GM21737 (cell line): Measurements from ENCODE around the gene SENP6.
"Not testable (repeated sequence)": the region's sequence is repeated elsewhere in the genome, so short reads cannot be mapped to it uniquely, and the experiment has no call there.

Source experiments
- ATAC-seq: cut with Tn5 transposase; IDR thresholded peaks from one replicate; pipeline ENCODE4 v1.9.1; 2021; ENCODE audit warnings: mild to moderate bottlenecking, moderate library complexity; ENCODE audit not compliant: unreplicated experiment

SENP6 gene

DNA sequence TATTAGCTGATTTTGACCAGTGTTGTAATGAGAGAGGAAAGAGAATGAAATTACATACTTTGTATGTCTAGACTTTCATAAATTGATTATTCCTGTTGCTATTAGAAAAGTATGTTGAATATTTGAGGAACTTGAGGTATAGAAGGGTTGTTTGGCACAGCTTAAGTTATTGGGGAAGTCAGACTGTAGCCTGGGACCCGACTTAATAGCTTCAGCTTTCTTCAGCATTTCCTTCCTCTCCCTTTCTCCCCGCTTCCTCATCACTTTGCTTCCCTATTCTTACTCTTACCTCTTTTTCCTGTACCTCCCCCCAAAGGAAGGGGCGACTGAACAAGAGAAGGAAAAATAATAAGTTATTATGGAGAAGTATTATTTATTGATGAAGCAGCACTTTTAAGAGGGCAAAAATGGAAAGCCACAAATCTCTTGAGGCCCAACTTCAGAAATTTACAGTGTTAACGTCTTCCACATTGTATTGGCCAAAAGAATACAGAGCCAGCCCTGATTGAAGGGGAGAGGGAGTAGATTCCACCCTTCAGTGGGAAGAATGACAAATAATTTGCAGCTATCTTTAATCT lies 7.4 kb downstream of the SENP6 start:
- no peak for ATAC-seq

DNA sequence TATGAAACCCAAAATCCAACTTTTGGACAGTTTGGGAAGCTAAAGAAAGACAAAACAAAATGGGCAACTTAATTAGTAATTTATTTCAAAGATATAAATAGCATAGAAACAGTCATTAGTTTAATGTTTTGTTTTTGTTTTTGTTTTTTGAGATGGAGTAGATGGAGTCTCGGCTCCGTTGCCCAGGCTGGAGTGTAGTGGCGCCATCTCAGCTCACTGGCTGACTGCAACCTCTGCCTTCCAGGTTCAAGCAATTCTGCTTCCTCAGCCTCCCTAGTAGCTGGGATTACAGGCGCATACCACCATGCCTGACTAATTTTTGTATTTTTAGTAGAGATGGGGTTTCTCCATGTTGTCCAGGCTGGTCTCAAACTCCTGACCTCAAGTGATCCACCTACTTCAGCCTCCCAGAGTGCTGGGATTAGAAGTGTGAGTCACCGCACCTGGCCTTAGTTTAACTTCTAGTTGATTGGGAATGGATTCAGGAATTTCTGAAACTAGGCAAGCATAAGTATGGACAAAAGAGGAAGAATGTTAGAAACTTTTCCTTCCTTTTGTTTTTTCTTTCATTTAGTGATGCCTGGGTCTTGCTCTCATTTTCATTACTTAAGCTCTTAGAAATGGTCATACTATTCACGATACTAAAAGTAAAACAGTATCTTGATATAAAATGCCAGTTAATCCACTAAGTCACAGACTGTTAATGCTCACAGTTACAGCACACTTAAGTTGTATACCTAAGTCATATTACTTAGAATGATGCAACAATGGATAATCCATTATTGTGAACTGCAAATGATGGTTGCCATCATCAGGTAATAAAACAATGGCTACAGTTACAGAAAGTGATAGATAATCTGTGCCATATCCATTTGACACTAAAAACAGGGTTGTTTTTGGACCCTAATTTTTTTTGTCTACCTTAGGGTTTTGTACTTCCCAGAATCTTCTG lies 8.2 kb downstream of the SENP6 start:
- no peak for ATAC-seq

GRCh38 chr6:75611011-75611701 lies 9.5 kb downstream of the SENP6 start:
- ATAC-seq: no peak

DNA sequence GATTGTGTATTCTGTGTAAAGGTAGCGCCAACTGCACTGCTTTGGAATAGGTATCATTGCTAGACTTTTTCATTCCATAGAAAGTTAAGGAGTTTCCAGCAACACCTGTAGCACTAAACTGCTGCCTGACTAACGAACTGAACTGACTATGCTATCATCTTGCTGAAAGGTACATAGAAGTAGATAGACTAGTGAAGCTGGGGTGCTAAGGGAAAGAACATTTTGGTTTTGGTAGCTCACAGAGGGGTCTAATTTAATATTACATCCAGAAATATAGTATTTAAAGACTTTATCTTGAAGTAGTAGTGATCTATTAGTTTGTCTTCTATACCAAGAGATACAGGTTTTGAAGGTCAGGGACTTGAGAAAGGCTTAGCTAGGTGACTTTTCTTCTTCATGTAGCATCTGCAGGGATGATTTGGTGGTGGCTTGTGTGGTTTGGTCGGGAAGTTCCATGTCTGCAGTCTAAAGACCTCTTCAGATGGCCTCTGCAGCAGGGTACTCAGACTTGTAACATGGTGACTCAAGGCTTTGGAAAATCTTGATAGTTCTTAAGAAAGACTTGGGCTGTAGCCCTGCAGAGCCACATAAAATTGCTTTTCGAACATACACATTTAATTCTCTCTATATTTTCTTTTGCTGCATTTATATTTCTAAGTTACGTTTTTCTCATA lies 10.2 kb downstream of the SENP6 start:
- no peak for ATAC-seq

DNA sequence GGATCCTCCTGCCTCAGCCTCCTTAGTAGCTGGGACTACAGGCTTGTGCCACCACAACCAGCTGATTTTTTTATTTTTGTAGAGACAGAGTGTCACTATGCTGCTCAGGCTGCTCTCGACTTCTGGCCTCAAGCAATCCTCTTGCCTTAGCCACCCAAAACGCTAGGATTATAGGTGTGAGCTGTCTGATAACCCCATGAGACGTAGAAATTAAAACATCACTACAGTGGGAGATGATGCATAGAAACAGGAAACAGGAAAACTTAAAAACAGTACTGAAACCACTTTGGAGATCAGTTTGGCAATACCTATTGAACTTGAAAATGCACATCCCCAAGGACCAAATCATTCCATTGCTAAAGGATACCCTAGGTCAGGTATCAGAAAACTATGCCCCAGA lies 10.8 kb downstream of the SENP6 start:
- ATAC-seq: no peak

- no peak for ATAC-seq
Observed at GRCh38 chr6:75613056-75613501, 11.4 kb downstream of the SENP6 start.

GRCh38 chr6:75618437-75618836 lies 16.8 kb downstream of the SENP6 start:
- ATAC-seq: no peak

GRCh38 chr6:75619230-75619899 lies 17.7 kb downstream of the SENP6 start:
- ATAC-seq: no peak

GRCh38 chr6:75620381-75621304 lies 19.0 kb downstream of the SENP6 start:
- ATAC-seq: no peak

DNA sequence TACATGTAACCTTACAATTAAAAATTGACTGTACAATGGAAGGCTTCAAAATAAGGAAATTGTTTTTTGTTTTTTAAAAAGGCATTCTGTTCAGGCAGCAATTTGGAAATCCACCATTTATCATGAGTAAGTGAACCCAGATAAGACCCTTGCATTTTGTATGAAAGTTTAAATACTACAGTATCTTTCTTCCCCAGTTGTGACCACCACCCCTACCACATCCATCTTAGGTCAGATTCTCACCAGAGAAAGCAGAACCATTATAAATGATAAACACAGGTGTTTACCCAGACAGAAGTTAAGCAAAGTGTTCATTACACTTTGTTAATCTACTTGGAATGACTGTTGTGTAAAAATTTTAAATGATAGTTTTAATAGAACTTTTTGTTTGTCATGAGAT lies 20.2 kb downstream of the SENP6 start:
- ATAC-seq: no peak

DNA sequence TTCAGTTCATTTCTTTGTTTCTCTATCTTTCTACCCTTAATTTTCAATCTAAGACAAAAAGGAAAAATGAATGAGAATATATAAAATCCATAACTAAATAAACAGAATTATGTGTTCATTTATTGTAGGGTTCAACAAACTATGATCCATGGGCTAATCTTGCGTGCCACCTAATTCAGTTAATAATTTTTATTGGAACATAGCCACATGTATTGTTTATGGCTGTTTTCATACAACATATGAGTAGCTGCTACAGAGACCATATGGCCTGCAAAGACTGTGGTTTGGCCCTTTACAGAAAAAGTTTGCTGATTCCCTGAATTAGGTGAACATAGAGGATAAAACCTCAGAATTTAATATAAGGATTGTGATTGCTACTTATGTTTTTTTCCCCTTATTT lies 21.8 kb downstream of the SENP6 start:
- no peak for ATAC-seq

GRCh38 chr6:75624335-75624734 lies 22.7 kb downstream of the SENP6 start:
- ATAC-seq: no peak

DNA sequence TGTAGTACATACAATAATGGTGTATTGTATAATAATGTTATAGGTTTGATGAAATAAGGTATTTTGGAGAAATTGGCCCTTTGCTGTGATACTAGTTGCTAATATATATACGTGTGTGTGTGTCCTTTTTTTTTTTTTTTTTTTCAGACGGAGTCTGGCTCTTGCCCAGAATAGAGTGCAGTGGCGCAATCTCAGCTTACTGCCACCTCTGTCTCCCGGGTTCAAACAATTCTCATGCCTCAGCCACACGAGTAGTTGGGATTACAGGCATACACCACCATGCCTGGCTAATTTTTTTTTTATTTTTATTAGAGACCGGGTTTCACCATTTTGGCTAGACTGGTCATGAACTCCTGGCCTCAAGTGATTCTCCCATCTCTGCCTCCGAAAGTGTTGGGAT lies 23.3 kb downstream of the SENP6 start:
- ATAC-seq: no peak

DNA sequence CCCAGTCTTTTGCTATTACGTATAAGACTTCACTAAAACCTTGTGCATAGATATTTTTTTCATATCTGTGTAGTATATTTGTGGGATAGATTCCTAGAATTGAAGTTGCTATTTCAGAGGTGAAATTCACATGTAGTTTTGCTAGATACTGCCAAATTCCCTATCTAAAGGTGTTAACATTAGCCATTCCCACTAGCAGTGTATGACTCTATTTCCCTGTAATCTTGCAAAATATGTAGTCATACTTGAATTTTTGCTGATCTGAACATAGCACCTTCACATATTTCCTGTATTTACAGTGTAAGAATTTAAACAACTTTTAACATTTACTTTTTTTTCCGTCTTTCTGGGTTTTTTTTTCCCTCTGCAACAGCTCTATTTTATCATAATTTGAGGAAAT lies 24.9 kb downstream of the SENP6 start:
- ATAC-seq: no peak

- not testable (repeated sequence) for ATAC-seq
Observed at GRCh38 chr6:75627708-75628107, 26.0 kb downstream of the SENP6 start.

DNA sequence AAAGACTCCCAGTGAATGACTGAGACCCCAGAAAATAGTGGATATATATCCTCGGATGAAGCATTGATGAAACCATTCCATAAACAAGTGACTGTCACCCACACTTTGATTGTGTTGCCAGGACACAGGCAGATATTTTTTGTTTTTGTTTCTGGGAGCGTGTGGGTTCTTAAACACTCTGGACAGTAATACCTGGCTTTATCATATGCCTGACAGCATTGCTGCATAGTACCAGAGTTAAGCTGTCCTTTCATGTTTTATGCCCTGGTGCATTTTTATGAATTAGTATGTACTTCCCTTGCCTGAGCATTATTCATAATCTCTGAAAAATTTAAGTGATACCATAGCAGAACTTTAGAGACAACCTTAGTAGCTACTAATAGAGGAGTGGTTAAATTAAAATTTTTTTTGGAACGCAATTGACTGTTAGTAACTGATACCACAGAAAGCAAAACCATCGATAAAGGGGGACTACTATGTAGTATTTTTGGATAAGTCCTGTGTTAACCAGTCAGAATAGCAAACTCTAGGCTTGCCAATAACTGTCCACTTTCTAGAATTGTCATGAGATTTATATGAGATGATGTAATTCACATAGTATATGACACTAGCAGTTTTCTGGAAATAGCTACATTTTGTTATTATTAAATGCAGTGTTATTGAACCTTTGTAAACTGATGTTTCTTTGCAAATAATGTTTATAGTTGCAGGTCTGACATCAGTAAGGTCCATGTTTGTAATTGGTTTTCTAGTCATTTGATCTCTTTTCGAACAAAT lies 30.4 kb downstream of the SENP6 start:
- ATAC-seq: no peak

DNA sequence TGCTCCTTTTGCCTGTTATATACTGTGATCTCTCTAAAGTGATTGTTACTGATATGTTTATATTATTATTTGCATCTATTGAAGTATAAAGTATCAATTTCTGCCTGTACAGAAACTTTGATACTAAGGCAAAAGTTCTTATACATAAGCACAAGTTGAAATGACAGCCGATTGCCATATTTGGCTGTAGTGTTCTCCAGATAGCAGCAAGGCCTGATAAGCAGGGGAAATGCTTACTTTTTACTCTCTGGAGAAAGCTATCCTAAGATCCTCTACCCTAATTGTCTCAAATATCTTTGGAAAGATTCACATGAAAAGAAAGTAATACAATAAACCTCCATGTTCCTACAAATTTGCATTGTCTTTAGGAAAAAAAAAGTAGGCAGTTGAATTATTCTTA lies 31.4 kb downstream of the SENP6 start:
- no peak for ATAC-seq

DNA sequence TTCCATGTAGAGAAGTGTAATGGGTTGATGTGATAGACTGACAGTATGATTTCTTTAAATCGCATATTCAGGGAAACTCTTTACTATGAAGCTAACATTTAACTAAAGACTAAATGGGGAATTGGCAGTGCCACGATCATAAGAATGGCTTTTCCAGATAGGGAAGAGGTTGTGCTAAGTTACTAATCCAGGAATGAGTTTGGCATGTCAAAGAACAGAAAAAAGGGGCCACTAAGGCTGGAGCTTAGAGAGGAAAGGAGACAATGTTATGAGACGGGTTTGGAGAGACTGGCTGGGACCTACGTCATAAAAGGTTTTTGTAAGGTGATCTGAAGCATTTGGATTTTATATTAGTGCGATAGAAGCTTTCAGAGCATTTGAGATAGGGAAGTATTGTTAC lies 40.6 kb downstream of the SENP6 start:
- ATAC-seq: no peak

GRCh38 chr6:75643173-75643572 lies 41.5 kb downstream of the SENP6 start:
- ATAC-seq: no peak
